GM19324 (cell line): ENCODE measurements around the gene CAMKK1.
"Not testable (repeated sequence)": the region's sequence is repeated elsewhere in the genome, so short reads cannot be mapped to it uniquely, and the experiment has no call there.

Experiments
- ATAC-seq: cut with Tn5 transposase; IDR thresholded peaks from one replicate; pipeline ENCODE4 v1.9.1; 2021; ENCODE audit warnings: mild to moderate bottlenecking, moderate library complexity; ENCODE audit not compliant: unreplicated experiment, low FRiP score

Gene CAMKK1

DNA sequence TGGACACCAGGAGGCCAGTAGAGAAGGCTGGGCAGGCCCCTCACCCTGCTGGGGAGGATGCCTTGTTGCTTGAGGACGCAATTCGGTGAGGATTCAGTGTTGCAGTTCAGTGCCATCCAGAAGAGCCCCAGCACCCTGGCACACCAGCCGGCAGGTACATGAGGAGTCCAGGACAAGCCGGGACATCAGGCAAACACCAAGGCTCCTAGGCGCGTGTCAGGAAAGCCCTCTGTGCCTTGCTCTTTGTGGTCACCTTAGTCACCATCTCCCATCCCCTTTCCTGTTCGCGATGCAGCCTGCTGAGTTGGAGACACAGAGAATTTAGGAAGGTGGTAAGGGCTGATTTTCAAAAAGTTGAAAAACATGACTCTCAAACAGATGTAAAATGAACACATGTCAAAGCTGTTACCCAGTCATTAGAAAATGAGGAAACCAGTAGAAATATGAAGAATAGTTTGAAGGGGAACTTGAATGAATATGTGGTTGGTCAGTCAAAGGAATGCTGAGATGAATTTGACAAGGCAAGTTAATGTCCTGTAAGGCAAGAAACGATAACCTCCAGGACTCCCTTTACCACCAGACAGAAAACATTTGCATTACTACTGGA, 44.5 kb downstream of the CAMKK1 start:
- no peak for ATAC-seq

DNA sequence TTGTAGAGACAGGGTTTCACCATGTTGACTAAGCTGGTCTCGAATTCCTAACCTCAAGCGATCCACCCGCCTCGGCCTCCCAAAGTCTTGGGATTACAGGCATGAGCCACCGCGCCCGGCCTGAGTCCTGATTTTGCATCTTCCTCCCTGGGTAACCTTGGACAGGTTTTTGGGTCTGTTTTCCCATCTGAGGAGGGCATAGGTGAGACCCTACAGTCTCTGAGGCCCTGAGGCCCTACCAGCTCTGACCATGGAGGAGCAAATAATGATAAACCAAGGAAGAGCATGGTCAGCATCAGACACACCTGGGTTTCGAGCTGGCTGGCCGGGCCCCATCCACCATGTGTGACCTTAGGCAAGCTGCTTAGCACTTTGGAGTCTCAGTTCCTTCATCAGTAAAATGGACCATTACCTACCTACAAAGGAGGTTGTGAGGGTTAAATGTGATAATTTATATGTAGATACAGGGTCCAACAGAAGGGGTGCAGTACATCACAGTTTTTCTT, 45.6 kb downstream of the CAMKK1 start:
- ATAC-seq: no peak

DNA sequence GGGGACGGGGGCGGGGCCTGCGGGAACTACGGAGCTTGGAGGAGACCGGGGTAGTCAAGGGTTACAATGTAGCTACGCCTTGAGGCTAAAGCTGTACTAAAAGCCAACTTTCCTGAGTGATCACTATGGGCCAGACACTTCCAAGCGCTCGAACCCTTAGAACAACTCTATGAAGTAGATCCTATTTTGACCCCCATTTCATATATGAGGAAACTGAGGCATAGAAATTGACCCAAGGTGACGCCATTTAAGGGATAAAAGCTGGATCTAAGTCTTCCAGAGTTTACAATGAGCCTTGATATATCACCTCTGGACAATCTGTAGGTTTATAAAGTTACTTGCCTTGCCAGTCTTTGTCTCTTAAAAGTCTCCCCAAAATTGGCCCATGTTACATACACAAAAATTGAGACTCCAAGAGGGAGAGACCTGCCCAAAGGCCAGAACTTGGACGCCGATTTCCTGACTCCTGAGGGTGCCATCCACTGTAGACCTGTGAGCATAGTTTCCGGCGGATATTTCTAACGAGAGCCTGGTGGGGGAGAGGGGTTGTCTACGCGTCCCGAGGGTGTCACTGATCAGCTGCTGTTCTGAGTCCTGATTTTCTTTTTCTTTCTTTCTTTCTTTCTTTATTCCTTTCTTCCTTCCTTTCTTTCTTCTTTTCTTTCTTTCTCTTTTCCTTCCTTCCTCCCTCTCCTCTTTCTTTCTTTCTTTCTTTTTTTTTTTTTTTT, 46.3 kb downstream of the CAMKK1 start:
- ATAC-seq: no peak

DNA sequence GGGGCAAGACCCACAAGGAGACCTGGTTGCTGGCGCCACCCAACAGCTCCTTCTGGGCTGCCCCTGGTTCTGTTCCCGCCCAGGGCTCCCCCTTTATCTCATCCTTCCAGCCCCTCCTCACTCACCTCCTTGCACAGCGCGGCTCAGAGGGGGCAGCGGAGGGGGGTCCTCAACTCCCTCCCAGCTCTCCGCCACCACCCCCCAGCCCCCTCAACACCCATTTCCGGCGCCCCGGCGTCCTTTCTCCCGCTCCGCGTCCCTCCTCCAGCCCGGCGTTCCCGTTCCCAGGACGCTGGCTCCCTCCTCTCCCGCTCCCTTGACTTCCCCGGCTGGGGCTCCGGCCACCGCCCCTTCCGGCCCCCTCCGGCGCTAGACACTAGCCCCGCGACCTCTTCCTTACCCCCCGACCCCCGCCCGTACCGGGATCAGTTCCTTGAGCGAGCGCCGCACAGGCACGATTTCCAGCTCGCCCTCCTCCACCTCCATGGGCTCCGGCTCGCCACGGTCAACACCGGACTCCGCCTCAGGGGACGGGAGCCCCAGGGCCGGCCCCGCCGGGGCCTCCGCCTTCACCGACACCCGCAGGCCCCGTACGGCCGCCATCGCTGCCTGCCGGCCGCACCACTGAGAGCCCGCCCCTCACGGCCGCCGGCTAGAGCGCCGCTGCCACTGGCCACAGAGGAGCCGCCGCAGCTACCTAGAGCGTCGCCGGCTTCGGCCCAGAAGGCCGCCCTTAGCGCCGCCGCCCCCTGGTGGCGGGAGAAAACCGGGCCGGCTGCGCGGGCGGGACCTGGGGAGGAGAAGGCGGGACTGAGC, 47.0 kb downstream of the CAMKK1 start, which contains the start of gene NCBP3:
Gene NCBP3 (minus strand): TSS at position 626 of the 816 bp plus-strand sequence. CDS start 23 bp downstream, at position 603.
- peak; percentile 98 for ATAC-seq

DNA sequence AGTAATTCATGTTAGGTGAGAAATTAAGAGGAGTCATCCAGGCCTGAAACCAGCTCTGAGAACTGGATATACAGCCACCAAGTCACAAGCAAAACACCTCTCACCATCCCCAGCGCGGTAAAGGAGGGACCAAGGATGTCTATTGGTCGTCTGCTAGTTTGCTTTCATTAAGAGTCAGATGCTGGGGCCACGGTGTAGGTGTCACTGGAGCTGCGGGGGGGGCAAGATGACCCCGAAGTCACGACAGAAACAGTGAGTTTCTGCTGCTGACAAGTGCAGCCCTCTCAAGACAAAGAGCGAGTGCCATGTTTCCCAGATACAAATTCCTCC, 47.6 kb downstream of the CAMKK1 start:
- no peak for ATAC-seq

DNA sequence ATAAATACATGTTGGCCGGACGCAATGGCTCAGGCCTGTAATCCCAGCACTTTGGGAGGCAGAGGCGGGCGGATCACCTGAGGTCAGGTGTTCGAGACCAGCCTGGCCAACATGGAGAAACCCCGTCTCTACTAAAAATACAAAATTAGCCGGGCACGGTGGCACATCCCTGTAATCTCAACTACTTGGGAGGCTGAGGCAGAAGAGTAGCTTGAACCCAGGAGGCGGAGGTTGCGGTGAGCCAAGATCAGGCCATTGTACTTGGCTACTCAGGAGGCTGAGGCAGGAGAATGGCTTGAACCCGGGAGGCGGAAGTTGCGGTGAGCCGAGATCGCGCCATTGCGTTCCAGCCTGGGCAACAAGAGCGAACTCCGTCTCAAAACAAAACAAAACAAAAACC, 48.3 kb downstream of the CAMKK1 start:
- ATAC-seq: not testable (repeated sequence)

DNA sequence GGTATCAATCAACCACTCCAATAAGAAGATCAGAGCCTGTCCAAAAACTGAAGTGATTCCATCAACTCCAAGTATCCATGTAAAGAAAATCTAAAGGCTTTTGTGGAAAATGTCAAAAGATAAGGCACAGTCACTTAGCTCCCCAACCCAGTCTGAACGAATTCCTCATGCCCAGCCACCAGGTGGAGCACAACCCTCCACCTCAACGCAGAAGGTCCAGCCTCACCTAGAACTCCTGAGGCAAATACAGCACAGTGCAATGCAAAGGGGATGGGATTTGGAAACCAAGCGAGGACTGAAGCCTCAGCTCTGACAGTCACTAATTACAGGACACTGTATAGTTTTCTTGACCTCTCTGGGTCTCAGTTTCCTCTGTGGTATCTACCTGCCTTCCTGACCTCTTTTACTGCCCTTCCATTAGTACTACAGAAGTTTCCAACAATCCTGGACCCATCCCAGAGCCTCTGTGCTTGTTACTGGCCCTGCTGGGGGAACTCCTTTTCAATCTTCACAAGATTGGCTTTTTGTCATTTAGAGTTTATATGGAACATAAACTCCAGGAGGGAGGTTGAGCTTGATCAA, 48.8 kb downstream of the CAMKK1 start:
- no peak for ATAC-seq

DNA sequence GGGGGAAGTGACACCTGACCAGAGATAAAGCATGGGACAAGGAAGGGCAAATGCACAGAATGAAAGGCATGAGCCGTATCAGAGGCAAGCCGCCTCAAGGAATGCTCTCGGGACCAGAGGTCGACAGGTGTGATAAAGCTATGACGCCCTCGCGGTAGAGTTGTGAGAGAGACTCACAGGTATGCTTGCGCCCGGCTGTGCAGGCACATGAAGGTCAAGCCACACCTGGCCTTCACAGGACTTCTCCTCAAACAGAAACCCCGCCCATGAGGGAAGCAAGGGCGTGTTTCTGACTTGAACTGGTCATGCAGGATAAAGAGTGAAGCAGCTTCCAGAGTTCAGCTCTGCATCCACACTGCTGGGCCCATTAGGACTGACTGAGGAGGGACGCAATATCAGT, 54.6 kb downstream of the CAMKK1 start:
- no peak for ATAC-seq

DNA sequence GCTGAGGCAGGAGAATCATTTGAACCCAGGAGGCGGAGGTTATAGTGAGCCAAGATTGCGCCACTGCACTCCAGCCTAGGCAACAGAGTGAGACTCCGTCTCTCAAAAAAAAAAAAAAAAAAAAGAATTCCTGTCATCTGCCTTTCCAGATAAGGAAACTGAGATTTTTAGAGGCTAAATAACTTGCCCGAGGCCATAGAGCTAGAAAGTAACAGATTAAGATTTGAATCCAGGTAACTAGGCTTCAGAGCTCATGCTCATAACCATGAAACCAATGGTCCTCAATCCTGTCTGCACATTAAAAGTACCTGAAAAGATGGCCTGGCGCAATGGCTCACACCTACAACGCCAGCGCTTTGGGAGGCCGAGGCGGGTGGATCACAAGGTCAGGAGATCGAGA, 56.3 kb downstream of the CAMKK1 start:
- no peak for ATAC-seq

DNA sequence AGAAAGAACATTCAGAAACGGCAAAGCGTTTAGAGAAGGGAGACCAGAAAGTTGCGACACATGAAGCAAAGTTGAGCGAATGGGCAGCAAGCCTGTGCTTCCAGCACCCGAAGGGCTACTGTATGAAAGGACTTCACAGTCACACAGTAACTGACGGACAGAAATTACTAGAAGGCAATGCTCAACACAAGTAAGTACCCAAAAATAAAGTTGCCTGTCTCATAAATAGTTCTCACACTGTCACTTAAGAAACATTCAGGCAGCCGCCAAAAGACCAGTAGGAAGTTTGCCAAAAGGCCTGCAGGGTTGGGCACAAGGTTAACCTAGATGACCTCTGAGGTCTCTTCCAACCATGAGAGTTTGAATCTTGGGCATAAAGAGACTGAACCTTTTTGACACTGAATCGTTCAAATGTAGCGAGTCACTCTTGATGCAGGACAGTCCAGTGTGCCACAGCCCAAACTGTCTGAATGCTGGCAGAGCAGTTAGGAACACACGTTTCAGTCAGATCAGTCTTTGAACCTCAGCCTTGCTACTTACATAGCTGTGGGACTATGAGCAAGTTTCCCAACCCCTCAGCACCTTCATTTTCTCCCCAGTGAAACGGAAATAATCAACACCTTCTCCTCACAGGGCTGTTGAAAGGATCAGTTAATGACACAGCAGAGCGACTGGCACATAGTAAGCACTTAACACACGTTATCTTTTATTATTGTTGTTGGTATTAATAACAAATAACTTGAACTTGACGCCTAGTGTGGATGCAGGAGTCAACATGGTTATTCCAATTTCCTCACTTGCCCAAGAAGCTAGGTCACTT, 57.2 kb downstream of the CAMKK1 start:
- no peak for ATAC-seq

DNA sequence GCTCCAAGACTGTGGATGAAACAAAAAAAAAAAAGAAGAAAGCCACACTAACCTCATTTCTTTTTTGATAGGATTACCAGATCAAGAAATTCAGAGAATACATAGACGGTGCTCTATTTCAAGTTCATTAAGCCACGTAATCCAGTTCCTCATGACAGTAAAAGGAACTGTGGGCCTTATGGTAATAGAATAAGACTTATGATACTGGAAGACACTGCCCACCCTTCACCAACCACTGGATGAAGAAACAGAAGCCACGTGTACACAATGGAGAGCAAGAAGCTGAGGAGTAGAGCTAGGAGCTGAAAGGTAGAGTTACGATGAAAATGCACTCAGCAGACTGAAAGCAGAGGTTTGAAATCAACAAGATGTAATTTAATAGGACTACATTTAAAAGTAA, 58.0 kb downstream of the CAMKK1 start:
- no peak for ATAC-seq

DNA sequence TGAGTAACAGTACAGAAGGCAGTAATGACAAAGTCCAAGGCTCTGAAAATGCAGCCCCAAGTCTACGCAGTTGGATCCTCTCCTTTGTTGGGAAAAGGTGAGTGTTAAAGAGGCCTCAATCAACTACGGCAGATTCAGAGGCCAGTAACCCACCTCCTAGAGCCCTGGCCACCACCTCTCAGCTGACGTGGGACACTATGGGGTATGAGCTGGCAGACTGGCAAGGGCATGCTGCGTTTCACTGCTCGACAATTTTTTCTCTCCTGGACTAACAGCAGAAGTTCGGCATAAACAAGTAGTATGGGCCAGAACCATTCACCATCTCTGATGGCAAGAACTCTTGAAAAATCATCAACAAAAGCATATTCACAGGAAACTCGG, 64.0 kb downstream of the CAMKK1 start:
- no peak for ATAC-seq

DNA sequence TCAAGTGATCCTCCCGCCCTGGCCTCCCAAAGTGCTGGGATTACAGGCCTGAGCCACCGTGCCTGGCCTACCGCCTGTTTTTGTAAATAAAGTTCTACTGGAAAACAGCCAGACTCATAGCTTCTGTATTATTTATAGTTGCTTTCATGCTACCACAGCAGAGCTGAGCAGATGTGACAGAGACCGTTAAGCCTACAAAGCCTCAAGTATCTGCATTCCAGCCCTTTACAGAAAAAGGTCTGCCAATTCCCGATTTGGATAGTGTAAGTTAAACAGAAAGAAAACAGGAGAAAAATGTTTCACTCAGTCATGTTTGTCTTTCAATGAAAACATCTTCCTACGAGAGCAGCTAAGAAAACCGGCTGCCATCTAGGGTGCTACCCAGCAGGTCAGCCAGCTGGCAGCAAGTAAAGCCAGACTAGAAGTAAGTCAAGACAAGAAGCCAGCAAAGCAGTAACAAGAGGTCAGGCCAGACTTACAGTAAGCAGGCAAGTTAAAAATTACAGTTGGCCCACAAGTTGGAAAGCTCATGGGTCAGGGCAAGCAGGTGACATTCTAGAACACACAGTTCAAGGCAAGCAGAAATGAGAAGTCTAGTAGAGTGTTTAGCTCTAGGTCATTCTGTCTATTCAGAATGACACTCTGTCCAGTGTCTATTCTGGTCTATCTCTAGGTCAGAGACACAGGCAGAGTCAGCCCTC, 64.6 kb downstream of the CAMKK1 start:
- ATAC-seq: no peak

DNA sequence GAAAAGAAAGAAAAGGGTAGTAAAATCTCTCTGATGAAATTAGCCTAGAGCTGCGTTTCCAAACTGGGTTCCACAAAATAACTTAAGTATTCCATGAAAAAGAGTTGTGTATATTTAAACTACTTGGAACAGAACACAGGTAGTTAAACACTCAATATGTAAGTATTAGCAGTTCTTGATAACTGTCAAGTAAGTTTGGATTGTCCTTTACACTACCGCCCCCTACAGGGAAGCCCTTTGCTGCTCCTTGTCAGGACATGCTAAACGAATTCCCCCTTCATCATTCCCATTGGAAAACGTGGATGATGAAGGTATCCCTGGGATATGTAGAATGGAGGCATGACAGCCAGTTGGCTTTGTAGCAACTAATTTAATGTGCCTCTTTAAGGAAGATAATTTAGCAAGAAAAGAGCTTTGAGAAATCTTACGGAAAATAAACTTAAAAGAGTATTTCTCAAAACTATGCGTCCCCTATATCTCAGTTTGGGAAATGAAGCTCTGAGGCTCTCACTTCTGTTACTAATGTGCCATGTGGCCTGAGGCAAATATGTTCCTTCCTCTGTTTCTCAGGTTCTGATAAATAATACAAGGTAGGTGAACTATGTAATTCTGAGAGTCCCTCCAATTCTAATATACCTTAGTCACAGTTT, 65.6 kb downstream of the CAMKK1 start:
- no peak for ATAC-seq

DNA sequence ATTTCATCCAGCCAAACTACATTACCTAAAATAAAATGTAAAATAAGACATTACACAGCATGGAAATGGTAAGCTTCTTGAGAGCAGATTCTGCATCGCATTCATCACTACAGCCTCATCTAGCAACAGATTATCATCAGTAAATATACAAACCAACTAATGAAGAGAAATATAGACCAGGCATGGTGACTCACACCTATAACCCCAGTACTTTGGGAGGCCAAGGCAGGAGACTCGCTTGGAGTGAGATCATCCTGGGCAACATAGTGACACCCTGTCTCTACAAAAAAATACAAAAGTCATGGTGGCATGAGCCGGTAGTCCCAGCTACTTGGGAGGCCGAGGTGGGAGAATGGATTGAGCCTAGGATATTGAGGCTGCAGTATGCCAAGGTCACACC, 66.7 kb downstream of the CAMKK1 start:
- no peak for ATAC-seq

DNA sequence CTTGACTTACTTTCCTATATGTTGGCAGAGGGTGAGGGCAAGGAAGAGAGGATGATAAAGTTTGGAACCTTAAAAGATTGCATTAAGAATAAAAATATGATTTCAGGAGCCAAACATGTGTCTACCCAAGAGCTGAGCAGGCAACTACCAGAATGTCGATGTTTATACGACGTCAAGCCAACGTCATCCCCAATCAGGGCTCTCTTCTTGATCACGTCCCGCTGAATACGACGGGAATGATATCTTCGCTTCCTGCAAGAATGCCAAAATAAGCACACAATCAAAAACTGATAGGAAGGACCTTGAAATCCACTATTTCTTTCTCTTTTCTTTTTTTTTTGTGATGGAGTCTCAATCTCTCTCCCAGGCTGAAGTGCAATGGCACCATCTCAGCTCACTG, 71.8 kb downstream of the CAMKK1 start:
- no peak for ATAC-seq

DNA sequence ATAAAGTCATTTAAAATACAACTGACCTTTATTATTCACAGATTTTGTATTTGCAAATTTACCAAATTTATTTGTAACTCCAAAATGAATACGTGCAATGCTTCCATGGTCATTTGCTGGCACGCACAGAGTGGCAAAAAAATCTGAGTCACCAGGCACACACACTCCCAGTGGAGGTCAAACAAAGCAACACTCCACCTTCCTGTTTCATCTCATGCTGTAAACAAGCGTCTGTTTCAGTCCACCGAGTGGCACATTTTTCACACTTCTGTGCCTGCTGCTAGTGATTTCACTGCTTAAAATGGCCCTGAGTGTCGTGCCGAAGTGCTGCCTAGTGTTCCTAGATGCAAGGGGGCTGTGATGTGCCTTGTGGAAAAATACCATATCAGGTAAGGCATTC, 74.1 kb downstream of the CAMKK1 start:
- ATAC-seq: no peak

DNA sequence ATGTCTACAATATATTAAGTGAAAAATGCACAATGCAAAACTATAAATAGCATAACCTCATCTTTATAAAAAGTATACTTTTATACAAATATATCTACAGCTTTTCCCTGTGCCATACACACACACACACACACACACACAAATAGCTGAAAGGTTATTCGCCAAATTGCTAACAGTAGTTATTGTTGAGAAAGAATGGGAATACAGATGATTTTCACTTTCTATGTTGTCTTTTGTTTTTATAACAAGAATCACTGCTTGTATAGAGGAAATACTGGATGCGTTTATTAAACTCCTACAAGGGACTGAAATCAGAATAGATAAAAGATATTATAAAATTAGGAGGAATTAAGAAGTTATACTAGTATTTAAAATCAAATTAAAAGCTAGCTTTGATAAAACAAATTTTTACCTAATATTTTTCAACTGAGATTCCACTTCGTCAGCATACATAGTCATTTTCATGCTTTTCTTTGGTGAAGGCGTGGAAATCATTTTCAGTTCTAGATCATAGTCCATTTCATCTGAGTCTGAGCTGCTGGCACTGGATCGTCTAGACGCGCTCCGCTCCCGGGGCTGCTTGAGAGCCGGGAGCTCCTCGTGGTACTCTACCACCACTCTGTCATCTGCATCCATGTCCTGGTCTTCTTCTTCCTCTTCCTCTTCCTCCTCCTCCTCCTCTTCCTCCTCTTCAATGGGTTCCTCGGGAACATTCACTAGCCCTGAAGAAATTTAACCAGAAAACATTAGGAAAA, 74.8 kb downstream of the CAMKK1 start:
- ATAC-seq: no peak
